Subcutaneous adipose tissue (tissue), 4 donors: ENCODE data around the gene KIF26B. TPM values are rescaled to one million over a fixed set of nuclear protein-coding genes. Genes with fewer than 3 reads are reported as not detected.

Source experiments
- total RNA-seq, 4 donors: library from RNA; depleted of rRNA; stranded (reverse); fragments of >200 nt; gene quantifications; one replicate each; pipeline ENCODE4 v1.1.0, GENCODE V29; 2016
- TF ChIP-seq, protein P1 (sequence below): fragments of 450-650 bp; IDR thresholded peaks from one replicate; pipeline ENCODE4 v1.5.1; 2016; ENCODE audit warnings: low read depth, mild to moderate bottlenecking, control low read depth, antibody characterized with exemption, moderate library complexity

Gene KIF26B
- total RNA-seq, 4 donors from 2014 or later: under 0.01 to 0.16 (median under 0.01) TPM

DNA sequence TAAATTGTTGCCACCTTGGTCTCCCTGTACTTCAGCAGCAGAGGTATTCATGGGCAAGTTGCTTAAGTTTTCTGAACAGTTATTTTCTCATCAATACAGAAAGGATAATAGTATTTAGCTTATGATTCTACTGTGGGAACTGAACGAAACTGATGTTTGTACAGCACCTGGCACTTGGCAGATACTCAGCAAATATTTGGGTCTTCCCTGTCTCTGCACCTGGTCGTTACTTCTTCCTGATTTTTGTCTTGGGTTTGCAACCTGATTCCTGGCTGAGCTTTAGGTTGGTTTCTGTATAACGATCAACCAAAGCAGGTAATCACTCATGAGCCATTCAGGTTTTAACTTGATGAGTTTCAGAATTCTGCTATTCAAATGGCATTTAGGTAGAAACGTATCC, 490.6 kb downstream of the KIF26B start:
- TF ChIP-seq, protein P1, sequence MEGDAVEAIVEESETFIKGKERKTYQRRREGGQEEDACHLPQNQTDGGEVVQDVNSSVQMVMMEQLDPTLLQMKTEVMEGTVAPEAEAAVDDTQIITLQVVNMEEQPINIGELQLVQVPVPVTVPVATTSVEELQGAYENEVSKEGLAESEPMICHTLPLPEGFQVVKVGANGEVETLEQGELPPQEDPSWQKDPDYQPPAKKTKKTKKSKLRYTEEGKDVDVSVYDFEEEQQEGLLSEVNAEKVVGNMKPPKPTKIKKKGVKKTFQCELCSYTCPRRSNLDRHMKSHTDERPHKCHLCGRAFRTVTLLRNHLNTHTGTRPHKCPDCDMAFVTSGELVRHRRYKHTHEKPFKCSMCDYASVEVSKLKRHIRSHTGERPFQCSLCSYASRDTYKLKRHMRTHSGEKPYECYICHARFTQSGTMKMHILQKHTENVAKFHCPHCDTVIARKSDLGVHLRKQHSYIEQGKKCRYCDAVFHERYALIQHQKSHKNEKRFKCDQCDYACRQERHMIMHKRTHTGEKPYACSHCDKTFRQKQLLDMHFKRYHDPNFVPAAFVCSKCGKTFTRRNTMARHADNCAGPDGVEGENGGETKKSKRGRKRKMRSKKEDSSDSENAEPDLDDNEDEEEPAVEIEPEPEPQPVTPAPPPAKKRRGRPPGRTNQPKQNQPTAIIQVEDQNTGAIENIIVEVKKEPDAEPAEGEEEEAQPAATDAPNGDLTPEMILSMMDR: no peak

DNA sequence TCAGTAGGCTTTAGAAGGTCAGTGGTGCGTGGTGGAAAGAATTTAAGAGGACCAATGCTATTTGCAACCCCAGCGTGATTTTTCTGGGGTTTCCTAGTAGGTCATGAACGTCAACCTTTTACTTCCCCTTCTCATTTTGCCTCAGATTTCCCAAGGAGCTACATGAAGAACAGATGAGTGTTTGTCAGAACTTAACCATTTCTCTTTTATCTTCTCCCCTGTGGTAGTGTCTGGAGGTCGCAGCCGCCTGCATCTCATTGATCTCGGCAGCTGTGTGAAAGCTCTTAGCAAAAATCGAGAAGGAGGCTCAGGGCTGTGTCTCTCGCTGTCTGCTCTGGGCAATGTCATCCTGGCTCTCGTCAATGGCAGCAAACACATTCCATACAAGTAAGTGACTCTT, 491.1 kb downstream of the KIF26B start:
- TF ChIP-seq, protein P1: no peak

DNA sequence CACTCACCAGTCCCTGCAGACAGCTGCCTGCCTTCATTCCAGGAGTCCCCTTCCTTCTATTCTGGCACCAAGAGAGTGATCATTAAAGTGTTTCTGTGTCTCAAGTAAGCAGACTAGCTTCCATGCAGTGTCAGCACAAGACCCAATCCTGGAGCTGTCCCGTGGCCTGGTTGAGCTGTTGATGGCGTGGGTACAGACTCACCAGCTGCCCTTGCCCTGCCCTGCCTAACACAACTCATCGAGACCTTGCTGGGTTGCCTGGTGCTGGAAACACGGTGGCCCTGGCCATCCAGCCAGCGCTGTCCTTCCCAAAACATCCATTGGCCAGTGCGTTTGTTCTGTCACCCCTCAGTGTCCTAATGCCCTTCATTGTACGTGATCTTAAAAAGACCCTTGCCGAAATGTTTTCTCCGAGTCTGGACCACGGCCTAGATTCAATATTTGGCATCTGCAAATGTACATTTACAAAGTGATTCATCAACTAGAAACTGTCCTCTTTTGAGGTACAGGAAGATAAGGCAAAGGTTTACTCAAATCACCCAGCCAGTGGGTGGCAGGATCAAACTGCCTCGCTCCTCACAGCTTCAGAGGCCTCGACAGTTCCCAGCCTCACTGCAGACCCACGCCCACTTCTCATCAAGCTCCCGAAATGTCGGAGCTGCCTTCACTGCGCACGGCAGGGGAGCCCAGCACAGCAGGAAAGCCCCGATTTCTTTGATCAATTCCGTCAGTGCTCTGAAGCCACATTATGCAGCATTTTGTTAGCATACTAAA, 494.2 kb downstream of the KIF26B start:
- TF ChIP-seq, protein P1: no peak

DNA sequence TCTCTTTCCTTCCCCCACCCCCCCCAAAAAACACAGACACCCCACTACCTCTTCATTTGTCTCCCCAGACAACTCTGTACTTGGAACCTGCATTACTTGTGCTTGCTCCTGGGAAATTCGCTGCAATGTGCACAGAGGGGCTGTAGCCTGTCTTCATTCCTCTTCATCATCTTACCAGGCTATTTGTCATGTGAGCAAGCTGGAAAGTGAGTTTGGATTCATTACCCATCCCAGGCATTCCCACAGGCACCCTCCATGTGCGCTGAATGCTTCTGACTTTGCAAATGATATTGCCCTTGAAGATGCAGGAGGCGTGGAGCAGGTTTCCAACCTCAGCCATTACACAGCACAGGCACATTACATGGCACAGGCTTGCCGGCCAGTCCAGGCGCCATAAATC, 494.9 kb downstream of the KIF26B start:
- TF ChIP-seq, protein P1: no peak

DNA sequence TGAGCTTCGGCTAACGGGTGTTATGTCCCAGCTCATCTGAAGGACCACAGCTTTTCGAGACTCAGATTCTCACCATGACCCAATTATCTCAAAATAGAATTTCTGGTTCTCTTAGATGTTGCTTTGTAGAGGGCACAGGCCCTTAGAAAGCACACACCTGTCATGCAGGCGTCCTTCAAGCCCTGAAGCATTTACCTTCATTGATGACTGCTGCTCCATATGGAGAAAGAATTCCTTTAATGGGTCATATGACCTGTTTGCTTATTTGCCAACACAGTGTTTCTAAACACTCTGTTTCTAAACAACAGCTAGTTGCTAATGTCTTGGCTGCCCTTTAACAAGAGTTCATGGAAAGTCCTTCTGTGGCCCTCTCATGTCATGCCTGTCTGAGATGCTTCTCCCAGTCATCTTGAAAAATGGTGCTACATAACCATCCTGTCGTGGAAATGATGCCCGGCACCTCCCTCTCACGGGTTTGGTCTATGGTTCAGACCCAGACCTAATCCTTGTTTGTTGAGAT, 495.7 kb downstream of the KIF26B start:
- TF ChIP-seq, protein P1: no peak

DNA sequence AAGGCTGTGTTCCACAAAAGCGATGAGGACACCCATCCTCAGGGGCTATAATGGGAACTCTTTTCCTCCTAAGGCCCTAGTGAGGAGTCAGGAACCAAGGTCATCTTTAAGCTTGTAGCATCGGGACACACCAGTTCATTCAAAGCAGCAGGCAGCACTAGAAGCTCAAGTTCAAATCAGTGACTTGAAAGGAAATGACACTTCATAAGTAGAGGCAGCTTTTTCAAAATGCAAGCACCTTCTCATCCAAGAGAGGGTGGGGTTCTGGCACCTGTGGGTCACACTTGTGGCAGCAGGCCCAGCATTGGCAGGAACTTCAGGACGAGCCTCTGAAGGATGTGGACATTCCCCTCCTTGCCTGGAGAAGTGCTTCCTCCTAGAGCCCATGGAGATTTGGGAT, 496.3 kb downstream of the KIF26B start:
- TF ChIP-seq, protein P1: no peak

DNA sequence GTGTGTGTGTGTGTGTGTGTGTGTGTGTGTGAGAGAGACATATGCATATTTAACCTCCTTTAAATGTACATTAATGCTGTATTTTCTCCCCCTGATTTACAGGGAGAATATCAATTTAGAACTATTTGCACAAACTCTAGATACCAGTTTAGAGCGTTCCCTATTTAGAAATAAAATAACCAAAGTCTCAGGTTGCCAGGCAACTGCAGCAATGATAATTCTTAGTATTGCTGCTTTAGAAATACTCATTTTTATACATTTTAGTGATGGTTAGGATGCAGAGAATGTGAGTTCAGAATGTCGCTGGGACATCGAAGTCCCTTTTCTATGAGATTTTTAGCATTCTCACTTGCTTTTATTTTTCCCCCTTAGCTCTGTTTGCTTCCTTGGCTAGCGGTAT, 497.3 kb downstream of the KIF26B start:
- TF ChIP-seq, protein P1: no peak
